T-helper 2 cell treated with Interferon-gamma antibody and Interleukin-4, amounts not matched to agents 100 ng/mL and 5 ng/mL, for 36 hours (primary cell): ENCODE results near the gene ANAPC1. TPM values are rescaled to one million over a fixed set of nuclear protein-coding genes. Genes with fewer than 3 reads are reported as not detected.
"Not testable (repeated sequence)": the region's sequence is repeated elsewhere in the genome, so short reads cannot be mapped to it uniquely, and the experiment has no call there.

Source experiments
- intact Hi-C: fragments of 100-400 bp; cut with micrococcal nuclease; formaldehyde crosslinking; loops from one replicate; pipeline ENCODE4 v1.15.1; 2023
- total RNA-seq: library from RNA; stranded (reverse); gene quantifications from 2 replicates; pipeline ENCODE4 v1.2.3, GENCODE V29; 2022

Gene ANAPC1
- total RNA-seq, 1 donor from 2014 or later: 80.4 TPM

DNA sequence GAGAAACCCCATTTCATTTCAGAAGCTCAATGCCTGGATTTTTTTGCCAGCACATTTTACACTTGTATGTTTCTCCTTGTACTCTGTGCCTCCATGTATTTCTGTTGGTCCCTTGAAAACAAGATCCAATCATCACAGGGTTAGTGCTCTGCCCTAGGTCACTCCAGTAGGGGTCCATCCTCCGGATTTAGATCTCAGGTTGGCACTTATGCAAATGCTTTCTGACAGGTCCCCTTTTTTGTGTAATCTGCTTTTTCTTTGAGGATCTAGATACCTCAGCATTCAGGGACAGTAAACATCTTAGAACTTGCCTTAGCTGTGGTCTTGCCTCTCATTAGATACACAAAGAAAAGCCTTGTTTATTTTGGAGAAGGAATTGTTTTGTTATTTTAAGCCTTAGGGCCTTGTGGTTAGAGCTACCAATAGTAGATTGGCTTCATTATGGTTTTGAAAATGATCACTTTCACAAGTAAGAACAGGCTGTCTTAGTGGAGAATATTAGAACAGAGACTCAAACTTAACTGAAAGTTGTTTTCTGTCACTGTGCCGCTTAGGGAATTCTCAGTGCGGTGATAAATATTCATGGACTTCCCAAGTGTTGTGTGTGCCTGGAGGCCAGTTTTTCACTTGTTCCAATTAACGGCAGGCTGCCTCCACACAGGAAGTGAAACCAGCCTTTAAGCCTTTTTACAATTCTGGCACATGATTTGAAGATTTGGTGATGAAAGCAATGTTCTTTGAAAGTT, 22.2 kb upstream of the ANAPC1 start:
- intact Hi-C loops: no loop called here

DNA sequence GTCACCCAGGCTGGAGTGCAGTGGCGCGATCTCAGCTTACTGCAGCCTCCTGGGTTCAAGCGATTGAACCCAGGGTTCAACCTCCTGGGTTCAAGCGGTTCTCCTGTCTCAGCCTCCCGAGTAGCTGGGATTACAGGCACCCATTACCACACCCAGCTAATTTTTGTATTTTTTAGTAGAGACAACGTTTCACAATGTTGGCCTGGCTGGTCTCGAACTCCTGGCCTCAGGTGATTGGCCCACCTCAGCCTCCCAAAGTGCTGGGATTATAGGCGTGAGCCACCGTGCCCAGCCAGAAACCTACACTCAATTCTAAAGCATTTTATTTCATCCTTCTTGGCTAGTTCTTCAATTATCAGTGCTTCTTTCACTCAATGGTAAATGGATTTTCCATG, 21.5 kb upstream of the ANAPC1 start:
- intact Hi-C loops: not testable (repeated sequence)

DNA sequence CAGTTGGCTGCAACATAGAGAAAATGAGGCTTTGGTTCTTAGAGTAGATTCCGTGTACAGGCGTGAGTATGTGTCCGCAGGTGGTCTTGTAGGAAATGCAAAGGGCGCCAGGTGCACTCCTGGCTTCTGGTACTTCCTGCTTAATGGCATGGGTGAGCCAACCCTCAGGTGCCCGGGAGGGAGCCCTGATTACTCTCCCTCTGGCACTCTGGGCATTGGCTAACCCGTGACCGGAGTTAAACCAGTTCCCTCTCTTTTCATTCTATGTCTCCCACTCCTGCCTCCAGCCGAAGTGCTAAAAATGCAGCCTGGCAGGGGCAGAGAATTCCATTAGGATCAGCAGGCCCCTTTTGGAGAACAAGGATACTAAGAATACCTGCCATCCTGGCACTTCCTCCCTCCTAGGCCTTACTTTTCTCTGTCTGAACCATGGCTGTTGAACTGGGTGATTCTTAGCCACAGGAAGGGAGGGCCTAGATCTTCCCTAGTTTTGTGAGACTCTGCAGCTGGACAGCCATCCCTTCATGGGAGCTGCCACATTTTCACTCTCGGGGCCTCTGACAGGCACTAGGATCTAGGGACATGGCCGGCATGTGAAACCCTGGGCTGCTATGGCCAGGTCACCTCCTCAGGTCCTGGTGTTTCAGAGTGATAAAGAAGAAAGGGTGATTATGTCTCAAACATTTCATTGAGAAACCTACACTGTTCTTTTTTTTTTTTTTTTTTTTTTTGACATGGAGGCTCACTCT, 20.9 kb upstream of the ANAPC1 start:
- intact Hi-C loops: no loop called here

DNA sequence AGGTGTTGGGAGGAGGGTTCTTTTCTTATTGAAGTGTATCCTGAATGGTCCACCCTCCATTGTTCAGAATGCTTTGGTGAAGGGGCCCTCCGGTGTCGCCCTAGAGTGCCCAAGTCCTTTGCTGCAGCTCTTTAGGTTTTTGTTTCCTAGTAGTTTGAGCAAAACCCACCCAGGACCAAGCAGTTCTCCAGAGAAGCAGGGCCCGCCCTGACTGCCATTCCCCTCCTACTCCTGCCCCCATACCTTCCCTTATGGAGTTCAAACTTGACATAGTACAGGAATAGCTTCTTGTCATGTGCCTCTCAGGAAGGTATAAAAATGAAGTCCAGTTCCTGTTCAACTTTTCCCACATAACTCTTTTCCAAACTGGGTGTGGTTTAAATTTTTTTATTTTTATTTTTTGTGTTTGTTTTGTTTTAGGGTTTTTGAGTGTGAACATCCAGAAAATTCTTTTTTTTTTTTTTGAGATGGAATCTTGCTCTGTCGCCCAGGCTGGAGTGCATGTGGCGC, 20.0 kb upstream of the ANAPC1 start:
- intact Hi-C loops: no loop called here

DNA sequence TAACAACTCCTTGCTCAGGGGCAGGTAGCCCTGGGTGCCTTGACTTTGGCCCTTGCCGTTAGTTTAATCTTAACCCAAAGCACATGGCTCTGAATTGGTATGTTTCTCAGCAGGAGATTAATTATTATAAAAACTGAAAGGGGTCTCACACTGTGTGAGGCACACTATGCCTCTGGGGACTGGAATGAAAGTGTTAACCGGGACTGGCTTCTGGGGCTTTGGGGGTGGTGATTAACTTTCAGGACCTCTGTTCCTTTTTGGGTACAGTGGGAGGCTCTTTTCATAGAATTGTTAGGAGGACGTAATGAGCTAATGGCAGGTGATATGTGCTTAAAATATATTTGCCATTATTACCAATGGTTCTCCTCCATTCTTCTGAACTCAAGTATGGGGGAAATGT, 19.5 kb upstream of the ANAPC1 start:
- intact Hi-C loops: no loop called here

DNA sequence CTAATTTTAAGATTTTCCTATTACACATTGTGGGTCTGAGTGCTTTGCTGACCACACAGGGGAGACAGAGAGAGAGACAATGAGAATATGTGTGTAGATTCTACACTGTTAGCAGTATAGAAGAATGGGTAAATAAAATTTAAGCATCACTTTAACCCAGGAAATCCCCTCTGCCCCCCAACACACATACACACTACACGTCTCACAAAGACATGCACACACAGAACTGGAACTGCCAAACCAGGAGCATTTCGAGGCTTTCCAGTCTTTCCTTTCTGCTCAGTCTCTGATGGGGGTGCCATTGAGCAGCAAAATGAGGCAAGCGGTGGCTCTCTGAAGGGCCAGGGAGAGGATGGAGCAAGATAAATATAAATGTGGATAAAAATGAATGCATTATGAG, 16.9 kb upstream of the ANAPC1 start:
- intact Hi-C loops: no loop called here

DNA sequence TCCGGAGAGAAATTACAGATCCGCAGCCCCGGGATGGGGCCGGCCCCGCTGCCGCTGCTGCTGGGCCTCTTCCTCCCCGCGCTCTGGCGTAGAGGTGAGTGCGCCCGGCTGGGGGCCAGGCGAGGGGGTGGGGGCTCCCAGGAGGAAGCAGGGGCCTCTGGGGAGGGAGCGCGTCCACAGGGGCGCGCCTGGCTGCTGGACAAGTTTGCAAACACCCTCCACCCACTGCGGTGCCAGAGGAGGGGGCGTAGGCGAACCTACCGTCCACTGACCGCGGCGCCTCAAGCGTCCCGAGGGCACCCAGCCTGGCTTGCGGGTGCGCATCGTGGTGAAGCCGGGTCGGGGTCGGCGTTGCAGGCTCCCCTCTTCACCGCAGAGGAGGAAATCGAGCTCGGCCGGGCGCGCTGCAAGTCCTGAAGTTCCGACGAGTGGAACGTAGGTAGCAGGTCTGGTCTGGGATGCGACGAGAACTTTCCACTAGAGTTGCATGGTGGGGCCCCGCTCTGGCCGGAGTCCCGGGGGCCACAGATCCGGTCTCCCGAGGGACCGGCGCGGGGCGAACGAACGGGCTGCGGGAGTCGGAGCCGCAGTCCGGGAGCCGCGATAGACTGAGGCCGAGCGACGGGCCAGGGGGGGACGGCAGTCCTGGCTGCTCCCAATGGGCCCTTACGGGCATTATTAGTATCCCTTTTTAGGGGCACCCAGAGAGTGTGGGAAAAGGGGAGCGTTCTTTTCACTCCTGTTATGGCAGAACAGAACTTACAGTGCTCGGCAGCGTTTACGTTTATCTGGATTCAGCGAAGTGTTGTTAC, 14.9 kb upstream of the ANAPC1 start:
- intact Hi-C loops: no loop called here

DNA sequence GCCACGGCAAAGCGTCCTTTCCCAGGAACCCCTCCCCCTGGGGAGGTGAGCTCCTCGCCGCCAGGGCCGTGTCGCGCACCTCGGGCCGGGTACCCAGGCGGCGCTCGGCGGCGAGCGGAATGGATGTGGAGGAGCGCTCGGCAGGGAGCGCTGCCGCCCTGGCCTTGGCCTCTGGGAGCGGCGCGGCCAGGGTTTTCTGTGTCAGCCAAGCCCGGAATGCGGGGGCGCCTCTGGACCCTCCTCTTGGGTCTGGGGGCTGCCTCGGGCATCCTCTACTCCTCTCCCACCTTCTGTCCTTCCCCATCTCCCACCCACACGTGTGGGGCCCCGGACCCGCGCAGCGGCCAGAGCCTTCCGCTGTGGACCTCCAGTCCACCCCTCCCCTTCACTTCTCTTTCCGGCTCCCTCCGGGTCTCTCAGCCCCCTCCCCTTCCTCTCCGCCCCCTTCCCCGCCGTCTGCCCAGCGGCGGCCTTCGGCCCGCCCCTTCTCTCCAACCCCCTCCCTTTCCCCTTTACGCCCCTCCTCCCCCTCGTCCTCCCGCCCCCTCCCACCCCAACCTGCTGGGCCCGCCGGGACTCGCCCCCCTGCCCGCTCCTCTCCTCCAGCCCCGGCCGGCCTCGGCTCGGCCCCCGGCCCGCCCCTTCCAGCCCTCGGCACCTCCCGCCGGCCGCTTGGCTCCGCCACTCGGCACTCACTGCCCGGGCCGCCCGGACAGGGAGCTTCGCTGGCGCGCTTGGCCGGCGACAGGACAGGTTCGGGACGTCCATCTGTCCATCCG, 14.1 kb upstream of the ANAPC1 start, which contains the start of gene MERTK:
Gene MERTK (plus strand): TSS at position 684 of the 779 bp plus-strand sequence. CDS start 129 bp downstream, outside the sequence.
- intact Hi-C loops: no loop called here

DNA sequence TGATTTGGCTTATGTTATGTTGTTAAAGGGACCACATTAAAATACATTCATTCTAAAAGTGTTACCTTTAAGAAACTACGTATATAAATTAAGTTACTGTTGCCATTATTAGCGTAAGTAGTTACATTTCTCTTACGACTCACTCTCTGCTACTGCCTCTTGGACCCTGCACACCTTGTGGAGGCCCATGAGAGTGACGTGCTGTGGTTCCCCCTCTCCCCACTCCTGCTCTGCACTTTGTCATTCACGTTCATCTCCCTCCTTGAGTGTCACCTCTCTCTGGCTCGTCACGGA, 13.6 kb upstream of the ANAPC1 start:
- intact Hi-C loops: no loop called here

DNA sequence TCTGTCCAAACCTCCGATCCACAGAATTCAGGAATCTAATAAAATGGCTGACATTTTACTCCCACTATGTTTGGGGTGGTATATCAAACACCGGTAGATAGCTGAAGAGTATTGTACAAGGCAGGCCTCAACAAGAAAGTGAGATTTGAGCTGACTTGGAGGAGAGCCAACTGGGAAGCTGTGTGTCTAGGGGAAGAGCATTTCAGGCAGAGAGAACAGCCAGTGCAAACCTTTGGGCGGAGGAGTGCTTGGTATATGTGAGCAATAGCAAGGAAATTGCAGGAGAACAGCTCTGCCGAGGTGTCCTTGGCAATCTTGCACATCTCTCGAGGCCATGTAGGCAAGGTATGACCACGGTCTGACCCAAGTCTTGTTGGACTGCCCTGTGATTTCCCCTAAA, 12.6 kb upstream of the ANAPC1 start:
- intact Hi-C loops: no loop called here

DNA sequence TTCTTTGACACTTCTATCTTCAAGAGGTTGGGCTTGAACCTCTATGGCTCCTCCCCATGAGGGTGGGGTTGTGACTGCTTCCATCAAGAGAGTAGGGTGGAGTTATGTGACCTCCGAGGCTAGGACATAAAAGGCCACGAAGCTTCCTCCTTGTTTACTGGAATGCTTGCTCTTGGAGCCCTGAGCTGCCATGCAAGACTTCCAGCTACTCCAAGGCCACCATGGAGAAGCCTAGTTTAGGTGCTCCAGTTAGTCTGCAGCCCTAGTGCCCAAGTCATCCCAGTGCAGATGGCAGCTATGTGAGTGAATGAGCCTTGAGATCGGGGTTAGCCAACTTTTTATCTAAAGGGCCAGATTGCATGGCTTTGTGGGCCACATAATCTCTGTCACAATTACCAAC, 12.0 kb upstream of the ANAPC1 start:
- intact Hi-C loops: no loop called here

DNA sequence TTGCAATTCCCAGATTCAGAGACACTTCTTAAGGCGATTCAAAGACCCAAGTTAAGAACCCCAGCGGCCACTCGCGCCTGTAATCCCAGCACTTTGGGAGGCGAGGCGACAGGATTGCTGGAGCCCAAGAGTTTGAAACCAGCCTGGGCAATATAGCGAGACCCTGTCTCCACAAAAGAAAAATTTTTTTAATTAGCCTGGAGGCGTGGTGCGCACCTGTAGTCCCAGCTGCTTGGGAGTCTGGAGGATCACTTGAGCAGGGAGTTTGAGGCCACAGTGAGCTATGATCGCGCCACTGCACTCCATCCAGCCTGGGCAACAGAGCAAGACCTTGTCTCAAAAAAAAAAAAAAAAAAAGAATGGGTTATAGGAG, 585 bp upstream of the ANAPC1 start:
- intact Hi-C loops: loop anchor here (2.0 to 10.0 kb wide), 2 partner anchors 170 to 370 kb away; partner anchors contain the start of genes TMEM87B and ZC3H8

DNA sequence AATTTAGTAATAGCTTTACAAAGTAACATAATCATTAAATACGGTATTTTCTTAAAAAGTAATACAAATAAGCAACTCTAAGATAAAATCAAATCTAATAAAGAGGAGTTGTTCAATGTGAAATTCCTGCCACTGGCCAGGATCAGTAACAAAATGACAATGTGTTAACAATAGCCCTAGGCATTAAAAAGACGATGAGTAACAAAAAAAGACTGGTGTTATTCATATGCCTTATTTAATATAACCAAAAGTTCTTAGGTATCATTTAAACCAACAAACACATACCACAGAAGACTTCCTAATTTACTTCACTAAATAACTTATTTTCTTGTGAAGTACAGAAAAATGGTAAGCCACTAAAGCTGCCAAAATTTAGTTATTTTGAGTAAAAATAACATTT, 11.2 kb downstream of the ANAPC1 start:
- intact Hi-C loops: not testable (repeated sequence)

DNA sequence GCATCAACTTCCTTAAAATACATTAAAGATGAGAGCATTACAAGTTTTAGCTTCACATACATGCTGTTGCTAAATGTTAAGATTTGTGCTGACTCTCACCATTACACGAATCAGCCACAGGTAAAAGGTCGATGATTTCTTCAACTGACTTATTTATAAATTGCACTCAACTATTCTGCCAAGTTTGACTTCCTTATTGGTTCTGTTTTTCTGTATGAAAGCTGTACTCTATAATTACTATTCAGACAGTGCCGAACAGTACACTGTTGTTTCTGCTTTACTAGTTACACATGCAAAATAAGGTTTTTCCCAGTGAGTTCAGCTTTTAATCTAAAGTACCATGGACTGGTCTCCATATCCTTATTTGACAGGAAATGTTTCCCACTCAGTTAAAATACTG, 18.9 kb downstream of the ANAPC1 start:
- intact Hi-C loops: not testable (repeated sequence)

DNA sequence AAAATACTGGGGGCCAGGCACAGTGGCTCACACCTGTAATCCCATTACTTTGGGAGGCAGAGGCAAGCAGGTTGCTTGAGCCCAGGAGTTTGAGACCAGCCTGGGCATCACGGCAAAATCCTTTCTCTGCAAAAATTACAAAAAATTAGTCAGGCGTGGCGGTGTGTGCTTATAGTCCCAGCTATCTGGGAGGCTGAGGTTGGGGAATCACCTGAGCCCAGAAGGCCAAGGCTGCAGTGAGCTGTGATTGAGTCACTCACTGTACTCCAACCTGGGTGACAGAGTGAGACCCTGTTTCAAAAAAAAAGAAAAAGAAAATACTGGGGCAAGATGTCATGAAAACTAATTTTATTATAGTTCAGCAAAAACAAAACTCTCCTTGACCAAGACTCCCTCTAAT, 24.0 kb downstream of the ANAPC1 start:
- intact Hi-C loops: not testable (repeated sequence)

DNA sequence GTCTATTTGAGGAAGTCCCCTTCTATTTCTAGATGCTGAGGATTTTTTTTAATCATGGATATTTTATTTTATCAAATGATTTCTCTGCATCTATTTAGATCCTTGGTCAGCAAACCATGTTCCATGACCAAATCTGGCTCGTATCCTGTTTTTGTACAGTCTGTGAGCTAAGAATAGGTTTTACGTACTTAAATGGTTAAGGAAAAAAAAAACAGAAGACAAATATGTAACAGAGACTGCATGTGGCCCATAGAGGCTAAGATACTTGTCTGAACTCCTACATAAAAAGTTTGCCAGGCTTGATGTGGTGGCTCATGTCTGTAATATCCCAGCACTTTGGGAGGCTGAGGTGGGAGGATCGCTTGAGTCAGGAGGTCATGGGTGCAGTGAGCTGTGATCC, 31.4 kb downstream of the ANAPC1 start:
- intact Hi-C loops: not testable (repeated sequence)

DNA sequence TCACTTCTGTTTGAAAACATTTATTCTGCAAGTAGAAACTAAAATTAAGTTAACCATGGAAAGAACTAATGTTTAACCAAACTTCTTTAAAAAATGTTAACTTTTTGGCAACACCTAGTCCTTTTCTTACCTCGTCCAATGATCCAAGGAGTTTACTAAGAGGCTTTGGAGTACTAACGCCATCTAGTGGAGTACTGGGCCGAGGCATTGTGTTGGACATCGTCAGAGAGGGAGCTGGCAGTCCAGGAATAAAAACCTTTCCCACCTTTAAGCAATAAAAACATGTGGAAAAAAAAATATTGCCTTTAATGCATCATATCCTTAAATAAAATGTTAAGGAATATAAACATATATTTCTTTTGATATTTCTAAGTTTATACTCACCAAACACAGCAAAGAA, 33.3 kb downstream of the ANAPC1 start:
- intact Hi-C loops: not testable (repeated sequence)

DNA sequence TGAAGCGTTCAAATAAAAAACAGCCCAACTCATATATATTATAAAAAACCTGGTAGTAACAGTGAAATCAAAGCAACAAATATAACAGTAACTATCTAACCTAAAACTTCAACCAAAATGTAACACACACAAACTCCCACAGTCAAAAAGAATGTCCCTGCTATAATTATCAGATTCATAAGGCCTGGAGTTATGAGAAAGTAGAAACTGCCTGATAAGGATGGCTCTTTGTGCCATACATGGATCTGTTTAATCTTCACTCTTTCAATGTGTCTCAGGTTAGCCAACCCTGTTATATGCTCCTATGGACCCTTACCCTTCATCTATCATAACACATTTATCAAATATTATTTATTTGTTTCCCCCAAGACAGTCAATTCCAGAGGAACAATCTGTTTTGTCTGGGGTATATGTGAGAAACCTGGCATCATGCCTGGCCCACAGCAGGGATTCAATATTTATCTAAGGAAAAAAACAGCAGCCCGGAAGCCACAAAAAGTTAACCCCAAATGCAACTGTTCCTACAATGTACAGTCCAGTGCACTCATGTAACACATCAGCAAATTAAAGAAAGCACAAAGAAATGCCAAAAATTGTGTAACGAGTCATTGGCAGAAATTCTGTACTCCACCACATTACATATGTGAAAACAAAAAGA, 44.2 kb downstream of the ANAPC1 start:
- intact Hi-C loops: not testable (repeated sequence)

DNA sequence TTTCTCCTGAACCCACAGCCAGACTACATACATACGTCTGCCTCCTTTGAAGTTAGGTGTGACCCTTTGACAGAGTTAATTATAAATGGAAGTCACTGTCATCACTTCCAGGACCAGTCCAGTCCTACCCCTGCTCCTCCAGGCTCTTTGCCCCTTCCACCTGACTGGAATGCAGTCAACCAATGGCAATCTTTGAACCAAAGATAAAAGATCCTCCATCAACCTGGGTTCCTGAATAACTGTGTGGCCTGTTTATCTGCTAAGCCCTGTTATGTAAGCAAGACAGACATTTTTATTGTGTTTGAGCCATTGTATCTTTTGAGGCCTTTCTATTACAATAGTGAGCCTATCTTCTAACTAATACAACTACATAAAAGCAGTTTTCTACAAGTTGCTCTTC, 45.0 kb downstream of the ANAPC1 start:
- intact Hi-C loops: not testable (repeated sequence)

DNA sequence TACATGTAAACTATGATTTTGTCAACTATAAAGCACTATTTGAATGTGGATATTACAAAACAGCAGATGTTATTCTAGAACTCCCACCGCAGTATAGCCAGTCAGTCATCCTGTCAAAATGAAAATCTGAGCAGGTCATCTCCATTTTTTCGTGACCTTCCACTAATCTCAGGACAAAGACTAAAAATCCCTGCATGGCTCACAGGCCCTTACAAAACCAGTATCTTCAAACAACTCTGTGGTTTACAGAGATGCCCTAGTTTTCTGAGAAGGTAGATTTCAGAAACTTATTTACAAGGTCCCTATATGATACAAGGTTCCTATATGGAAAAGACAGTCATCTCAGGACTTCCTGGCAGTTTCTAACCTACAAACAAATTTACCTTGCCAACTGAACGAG, 49.8 kb downstream of the ANAPC1 start:
- intact Hi-C loops: not testable (repeated sequence)

DNA sequence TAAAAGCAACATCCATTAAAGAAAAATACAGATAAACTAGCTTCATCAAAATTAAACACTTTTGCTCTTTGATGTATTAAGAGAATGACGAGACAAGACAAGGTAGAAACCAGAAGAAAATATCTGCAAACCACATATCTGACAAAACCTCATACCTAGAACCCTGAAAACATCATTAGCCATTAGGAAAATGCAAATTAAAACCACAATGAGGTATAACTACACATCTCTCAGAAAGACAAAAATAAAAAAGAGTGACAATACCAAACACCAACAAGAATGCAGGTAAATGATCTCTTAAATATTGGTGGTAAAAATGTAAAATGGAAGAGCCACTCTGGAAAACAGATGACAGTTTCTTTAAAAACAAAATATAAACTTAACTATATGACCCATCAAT, 53.5 kb downstream of the ANAPC1 start:
- intact Hi-C loops: not testable (repeated sequence)
